Measurements from ENCODE around the gene TEX11.
"Not testable (repeated sequence)": the region's sequence is repeated elsewhere in the genome, so short reads cannot be mapped to it uniquely, and the experiment has no call there.

The TEX11 gene

DNA sequence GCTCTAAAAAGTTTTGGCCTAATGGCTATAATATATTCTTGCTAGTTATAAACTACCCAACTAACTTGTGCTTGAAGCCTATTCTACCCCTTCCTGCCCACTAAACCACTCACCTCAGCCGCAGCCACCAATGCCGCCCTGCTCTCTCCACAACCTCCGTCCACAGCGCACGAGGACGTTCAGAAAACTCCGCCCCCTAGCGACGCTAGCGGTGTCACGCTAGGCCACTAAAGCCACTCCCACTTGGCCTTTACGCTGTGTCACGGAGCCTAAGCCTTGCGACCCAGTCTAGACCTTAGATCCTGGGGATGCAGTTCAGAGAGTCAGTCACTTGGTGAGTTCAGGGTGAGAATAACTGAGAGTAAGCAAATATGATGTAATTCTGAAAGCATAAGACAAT lies at the start of gene TEX11:
TSS of gene TEX11 (minus strand) at position 171 of the 400 bp plus-strand sequence. CDS start 922 bp downstream, outside the sequence.
- no peak for FAIRE-seq

GRCh38 chrX:70954871-70955270 lies 46.4 kb upstream of the TEX11 start:
- no peak for FAIRE-seq

GRCh38 chrX:70924294-70924911 lies 15.9 kb upstream of the TEX11 start:
- FAIRE-seq: no peak

- FAIRE-seq: no peak
Measured at GRCh38 chrX:70922774-70923473, 14.4 kb upstream of the TEX11 start.

- FAIRE-seq: no peak
Measured at GRCh38 chrX:70921709-70922352, 13.3 kb upstream of the TEX11 start.

DNA sequence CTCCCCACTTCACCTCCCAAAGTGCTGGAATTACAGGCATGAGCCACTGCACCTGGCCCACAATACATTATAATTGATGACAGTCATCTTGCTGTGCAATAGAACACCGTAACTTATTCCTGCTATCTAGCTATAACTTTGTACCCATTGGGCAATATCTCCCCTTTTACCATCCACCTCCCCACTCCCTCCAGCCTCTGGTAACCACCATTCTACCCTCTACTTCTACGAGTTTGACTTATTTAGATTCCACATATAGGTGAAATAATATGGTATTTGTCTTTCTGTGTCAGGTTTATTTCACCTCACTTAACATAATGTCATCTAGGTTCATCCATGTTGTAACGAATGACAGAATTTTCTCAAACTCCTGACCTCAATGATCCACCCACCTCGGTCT lies 8.2 kb upstream of the TEX11 start:
- no peak for FAIRE-seq

- no peak for FAIRE-seq
Measured at GRCh38 chrX:70907900-70908299, 611 bp downstream of the TEX11 start.

DNA sequence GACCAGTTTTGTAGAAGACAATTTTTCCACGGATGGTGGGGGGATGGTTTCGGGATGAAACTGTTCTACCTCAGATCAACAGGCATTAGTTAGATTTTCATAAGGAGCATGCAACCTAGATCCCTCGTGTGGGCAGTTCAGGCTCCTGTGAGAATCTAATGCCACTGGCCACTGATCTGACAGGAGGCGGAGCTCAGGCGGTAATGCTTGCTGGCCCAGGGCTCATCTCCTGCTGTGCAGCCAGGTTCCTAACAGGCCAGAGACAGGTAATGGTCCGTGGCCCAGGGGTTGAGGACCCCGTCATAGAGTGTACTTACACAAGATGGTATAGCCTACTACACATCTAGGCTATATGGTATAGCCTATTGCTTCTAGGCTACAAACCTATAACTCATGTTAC lies 7.0 kb downstream of the TEX11 start:
- FAIRE-seq: no peak

DNA sequence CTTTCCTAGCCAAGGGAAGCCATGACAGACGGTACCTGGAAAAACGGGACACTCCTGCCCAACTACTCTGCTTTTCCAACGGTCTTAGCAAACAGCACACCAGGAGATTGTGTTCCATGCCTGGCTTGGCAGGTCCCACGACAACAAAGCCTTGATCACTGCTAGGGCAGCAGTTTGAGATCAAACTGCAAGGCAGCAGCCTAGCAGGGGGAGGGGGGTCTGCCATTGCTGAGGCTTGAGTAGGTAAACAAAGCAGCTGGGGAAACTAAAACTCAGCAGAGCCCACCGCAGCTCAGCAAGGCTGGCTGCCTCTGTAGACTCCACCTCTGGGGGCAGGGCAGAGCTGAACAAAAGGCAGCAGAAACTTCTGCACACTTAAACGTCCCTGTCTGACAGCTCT lies 18.1 kb downstream of the TEX11 start:
- FAIRE-seq: not testable (repeated sequence)

DNA sequence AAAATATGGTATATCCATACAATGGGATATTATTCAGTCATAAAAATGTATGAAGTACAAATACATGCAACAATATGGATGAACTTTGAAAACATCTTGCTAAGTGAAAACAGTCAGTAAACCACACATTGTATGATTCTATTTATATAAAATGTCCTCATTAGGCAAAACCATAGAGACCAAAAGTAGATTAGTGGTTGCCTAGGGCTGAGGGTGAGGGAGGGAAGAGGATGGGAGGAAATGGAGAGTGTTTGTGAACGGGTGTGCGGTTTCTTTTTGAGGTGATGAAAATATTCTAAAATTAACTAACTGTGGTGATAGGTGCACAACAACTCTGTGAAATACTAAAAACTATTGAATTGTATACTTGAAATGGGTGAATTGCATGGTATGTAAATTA lies 29.6 kb downstream of the TEX11 start:
- no peak for FAIRE-seq

DNA sequence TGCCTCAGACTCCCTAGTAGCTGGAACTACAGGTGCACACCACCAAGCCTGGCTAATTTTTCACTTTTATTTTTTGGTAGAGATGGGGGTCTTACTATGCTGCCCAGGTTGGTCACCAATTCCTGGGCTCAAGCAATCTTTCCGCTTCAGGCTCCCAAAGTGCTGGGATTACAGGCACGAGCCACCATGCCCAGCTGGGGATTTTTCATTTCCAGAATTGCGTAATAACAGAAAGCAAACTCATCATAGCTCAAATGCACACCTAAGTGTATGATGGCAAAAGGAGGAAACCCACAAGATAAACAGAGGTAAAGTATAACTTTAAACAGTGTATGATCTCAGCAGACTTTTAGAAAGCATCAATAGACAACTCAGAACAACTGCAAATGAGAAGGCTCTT lies 56.2 kb downstream of the TEX11 start:
- no peak for FAIRE-seq

- not testable (repeated sequence) for FAIRE-seq
Measured at GRCh38 chrX:70844081-70844480, 64.4 kb downstream of the TEX11 start.

DNA sequence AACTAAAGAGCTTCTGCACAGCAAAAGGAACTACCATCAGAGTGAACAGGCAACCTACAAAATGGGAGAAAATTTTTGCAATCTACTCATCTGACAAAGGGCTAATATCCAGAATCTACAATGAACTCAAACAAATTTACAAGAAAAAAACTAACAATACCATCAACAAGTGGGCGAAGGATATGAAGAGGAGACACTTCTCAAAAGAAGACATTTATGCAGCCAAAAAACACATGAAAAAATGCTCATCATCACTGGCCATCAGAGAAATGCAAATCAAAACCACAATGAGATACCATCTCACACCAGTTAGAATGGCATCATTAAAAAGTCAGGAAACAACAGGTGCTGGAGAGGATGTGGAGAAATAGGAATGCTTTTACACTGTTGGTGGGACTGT lies 64.9 kb downstream of the TEX11 start:
- FAIRE-seq: not testable (repeated sequence)

DNA sequence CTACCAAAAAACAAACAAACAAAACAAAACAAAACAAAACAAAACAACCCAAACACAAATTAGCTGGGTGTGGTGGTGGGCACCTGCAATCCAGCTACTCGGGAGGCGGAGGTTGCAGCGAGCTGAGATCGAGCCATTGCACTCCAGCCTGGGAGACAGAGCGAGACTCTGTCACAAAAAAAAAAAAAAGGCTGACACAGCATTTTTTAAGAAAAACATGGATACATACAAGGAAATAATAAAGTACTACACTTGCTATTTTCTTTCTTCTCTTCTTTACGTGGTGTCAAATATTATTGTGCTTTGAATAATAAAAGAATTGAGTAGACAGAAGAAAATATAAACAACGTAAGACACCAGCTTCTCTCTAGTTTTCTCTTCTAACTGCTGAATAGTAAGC lies 73.9 kb downstream of the TEX11 start:
- no peak for FAIRE-seq

DNA sequence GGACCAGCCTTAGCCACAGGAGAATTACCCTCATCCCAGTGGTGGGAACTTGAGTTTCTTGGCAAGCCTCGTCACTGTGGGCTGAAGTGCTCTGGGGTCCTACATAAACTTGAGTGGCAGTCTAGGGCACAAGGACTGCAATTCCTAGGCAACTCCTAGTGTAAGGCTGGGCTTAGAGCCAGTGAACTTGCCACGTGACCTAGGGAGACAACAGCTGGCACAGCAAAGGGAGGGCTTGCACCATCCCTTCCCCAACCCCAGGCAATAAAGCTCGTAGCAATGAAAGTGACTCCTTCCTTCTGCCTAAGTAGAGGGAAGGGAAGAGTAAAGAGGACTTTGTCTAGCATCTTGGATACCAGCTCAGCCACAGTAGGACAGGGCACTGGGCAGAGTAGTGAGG lies 81.8 kb downstream of the TEX11 start:
- no peak for FAIRE-seq

DNA sequence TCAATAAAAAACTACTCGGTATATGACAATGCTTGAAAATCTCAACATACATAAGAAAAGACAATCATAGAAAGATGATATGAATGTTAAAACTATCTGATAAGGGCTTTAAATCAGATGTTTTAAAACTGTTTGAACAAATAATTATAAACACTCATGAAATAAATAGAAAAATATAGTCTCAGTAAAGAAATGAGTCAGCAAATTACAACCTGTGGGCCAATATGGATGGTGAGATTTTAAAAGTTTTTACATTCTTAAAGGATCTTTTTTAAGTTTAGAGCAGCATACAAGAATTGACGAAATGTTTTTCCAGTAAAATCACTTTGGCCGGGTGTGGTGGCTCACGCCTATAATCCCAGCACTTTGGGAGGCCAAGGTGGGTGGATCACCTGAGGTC lies 83.1 kb downstream of the TEX11 start:
- no peak for FAIRE-seq

GRCh38 chrX:70808942-70809940 lies 99.3 kb downstream of the TEX11 start:
- no peak for FAIRE-seq

- no peak for FAIRE-seq
Measured at GRCh38 chrX:70806081-70806480, 102.4 kb downstream of the TEX11 start.

- FAIRE-seq: not testable (repeated sequence)
Measured at GRCh38 chrX:70796742-70797141, 111.8 kb downstream of the TEX11 start.

DNA sequence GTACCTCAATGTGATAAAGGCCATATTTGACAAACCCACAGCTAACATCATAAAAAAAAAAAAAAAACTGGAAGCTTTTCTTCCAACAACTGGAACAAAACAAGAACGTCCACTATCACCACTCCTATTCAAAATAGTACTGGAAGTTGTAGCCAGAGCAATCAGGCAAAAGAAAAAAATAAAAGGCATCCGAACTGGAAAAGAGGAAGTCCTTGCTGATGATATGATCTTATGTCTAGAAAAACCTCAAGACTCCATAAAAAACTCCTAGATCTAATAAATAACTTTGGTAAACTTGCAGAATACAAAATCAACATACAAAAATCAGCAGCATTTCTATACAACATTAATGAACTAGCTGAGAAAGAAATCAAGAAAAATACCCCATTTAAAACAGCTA lies 134.3 kb downstream of the TEX11 start:
- FAIRE-seq: no peak

DNA sequence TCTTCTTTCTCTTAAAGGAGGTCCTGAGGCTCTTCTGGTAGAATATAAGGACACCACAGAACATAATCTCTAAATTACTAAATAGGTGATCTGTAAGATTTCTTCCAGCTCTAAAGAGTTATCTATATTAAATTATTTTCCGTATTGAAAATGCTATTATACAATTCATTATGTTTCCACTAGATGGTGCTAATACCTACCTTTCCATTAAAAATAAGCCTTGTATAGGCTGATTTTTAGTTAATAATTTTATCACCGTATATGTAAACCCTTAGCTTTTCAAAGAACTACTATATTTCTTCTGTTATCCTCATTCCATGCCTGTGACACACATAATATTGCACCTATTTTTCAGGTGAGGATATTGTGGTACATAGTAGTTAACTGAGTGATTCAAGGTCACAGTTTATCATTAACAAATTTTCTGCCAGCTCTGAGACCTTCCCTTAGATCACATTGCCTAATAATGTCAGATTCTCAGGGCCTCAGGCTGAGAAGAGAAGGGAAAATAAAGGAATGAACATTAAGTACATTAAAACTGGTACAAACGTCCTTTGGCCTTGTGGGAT lies 138.8 kb downstream of the TEX11 start:
- FAIRE-seq: peak; percentile 99

DNA sequence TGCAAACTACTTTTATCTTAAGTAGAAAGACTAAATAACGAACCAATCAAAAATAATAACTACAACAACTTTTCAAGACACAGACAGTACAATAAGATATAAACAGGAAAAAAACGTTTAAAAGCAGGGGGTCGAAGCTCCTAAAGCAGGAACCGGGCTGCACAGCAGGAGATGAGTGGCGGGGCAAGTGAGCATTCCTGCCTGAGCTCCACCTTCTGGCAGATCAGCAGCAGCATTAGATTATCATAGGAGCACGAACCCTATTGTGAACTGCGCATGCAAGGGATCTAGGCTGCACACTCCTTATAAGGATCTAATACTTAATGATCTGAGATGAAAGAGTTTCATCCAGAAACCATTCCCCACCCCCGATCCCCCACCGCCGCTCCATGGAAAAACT lies 146.2 kb downstream of the TEX11 start:
- no peak for FAIRE-seq

DNA sequence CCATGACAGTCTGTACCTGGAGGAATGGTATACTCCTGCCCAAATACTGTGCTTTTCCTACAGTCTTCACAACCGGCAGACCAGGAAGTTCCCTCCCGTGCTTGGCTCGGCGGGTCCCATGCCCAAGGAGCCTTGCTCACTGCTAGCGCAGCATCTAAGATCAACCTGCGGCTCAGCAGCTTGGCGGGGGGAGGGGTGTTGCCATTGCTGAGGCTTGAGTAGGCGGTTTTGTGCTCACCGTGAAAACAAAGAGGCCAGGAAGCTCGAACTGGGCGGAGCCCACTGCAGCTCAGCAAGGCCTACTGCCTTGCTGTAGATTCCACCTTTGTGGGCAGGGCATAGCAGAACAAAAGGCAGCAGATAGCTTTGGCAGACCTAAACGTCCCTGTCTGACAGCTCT lies 152.7 kb downstream of the TEX11 start:
- no peak for FAIRE-seq

Measured in islet of Langerhans (tissue), 1 donor.